ENCODE measurements around the gene P3H3.

DNA sequence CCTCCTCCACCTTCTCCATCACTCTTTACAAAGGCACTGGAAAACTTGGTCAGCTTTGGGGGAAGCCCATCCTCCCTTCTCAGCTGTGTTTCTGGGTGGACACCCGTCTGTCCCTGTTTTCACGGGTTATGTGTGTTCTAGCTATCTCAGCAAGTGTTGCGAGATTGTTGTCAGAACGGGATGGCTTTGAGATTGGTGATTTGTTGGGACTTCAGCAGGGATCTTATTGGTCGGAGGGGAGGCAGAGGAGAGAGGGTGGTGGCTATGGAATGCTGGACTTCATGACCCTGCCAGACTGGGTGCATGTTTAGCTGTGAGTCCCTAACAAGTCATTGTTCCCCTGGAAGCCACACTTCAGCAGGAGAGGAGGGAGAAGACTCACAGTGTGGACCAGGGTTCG is 25.8 kb downstream of the P3H3 start:
- TF ChIP-seq EP300 (IDR thresholded peaks at IDR 0.05; ENCODE audit: borderline replicate concordance) (no peak), CREB1 (IDR thresholded peaks at IDR 0.05; ENCODE audit: low read depth) (no peak)
